ENCODE results near the gene KRT80.

GRCh38 chr12:52173526-52173925, 18.3 kb downstream of the KRT80 start:
- TF ChIP-seq POLR2A (IDR thresholded peaks at IDR 0.05; ENCODE audit: low read length) (no peak), GATA1 (IDR thresholded peaks at IDR 0.05; ENCODE audit: low read depth, low read length) (no peak)

Measured in erythroblast (primary cell).